ENCODE measurements around the gene C5orf34.

DNA sequence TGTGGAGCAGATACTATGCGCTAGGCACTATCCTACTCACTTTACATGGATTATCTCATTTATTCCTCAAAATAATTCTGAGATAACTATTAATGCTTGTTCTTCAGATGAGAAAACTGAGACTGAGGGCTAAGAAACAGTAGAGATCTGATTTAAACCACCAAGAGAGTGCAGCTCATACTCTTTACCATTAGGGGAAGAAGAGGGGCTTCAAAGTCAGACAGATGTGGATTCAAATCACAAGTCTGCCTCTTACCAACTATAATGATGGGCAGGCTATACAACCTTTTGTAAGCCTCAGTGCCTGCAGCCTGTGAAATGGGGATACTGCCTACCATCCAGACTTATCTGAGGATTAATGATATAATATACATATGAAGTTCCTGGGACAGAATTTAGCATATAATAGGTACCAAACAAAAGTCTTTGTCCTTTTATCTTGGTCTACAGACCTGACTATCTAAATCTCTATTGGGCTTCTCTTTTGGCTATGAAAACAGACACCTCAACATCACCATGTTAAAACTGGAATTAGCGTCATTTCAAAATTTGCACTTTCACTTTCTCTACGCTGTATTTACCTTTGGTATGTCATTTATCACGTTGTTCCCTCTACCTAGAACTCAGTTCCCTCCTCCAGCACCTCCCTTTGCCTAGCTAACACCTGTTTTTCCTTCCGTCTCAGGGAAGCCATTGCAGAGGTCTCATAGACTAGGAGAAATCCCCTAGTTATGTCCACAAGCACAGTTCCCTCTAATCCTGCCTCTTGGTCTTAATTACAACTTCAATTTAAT lies 17.4 kb downstream of the C5orf34 start:
- TF ChIP-seq, protein P1, sequence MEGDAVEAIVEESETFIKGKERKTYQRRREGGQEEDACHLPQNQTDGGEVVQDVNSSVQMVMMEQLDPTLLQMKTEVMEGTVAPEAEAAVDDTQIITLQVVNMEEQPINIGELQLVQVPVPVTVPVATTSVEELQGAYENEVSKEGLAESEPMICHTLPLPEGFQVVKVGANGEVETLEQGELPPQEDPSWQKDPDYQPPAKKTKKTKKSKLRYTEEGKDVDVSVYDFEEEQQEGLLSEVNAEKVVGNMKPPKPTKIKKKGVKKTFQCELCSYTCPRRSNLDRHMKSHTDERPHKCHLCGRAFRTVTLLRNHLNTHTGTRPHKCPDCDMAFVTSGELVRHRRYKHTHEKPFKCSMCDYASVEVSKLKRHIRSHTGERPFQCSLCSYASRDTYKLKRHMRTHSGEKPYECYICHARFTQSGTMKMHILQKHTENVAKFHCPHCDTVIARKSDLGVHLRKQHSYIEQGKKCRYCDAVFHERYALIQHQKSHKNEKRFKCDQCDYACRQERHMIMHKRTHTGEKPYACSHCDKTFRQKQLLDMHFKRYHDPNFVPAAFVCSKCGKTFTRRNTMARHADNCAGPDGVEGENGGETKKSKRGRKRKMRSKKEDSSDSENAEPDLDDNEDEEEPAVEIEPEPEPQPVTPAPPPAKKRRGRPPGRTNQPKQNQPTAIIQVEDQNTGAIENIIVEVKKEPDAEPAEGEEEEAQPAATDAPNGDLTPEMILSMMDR (IDR thresholded peaks at IDR 0.05; ENCODE audit: low read length): no peak
- TF ChIP-seq EZH2 (IDR thresholded peaks at IDR 0.05; ENCODE audit: borderline replicate concordance, low read length): no peak

All from OCI-LY1 (cell line).